Fibroblast of peridontal ligament (primary cell): ENCODE results near the gene DHDDS.

Experiments used
- DNase-seq: peaks from one replicate; pipeline ENCODE4 v3.0.0-alpha.2; 2010; ENCODE audit errors: extremely low read depth

The DHDDS gene

DNA sequence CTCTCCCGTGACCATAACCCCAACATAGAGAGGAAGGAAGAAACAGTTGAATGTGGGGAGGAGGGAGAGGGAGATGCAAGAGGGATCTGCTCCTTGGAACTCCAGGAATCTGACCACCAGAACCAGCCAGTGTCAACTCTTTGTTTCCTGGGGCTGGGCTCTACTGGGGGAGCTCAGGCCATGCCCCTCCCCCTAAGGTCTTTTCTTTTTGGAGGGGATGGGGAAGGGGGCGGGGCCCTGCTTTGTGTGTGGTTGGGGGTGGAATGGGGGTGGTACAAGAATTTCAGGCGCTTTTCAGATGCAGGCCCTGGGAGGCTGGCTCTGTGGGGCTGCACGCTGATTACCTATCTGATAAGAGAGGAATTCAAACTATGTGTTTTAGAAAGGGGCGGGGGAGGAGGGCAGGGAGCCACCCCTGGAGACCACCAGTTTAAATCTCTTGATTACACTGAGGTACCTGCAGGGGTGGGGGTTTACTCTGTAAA lies 13.2 kb upstream of the DHDDS start:
- DNase-seq, result no peak

- DNase-seq, result no peak
Measured at GRCh38 chr1:26419494-26419893, 12.6 kb upstream of the DHDDS start.

GRCh38 chr1:26429721-26430120 lies 2.4 kb upstream of the DHDDS start:
- no peak for DNase-seq

DNA sequence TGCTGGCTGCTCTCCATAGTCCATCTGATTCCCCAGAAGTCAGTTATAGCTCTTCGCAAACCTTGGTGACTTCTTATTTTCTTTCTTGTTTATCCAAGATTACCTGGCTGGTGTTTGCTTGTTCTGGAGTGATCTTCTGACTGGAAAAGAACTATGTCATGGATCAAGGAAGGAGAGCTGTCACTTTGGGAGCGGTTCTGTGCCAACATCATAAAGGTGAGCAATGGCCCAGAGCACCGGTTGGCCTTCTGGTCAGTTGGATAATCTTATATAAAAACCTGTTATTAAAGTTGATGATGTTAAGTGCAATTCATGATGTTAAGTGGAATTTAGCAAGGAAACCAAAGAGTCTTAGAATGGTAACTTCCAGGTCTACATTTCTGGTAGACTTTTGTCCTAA lies 672 bp downstream of the DHDDS start:
- DNase-seq, result no peak

GRCh38 chr1:26434161-26434752 lies 2.1 kb downstream of the DHDDS start:
- DNase-seq, result no peak

- DNase-seq, result no peak
Measured at GRCh38 chr1:26438041-26438440, 5.9 kb downstream of the DHDDS start.

DNA sequence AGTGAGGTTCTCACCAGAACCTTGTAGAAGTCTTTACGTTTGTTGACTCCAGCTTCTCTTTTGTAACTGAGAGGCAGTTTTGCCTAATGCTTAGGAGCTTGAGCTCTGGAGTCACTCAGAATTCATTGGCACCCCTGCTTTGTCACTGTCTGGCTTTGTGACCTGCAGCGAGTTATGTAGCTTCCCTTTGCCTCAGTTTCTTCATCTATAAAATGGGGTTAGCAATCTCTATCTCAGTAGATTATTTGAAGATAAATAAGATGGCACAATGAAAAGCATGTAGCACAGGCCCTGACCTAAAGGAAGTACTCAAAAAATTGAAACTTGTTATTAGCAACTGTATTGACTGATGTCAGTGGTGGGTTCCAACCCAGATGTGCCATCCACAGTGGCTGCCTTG lies 8.1 kb downstream of the DHDDS start:
- no peak for DNase-seq

DNA sequence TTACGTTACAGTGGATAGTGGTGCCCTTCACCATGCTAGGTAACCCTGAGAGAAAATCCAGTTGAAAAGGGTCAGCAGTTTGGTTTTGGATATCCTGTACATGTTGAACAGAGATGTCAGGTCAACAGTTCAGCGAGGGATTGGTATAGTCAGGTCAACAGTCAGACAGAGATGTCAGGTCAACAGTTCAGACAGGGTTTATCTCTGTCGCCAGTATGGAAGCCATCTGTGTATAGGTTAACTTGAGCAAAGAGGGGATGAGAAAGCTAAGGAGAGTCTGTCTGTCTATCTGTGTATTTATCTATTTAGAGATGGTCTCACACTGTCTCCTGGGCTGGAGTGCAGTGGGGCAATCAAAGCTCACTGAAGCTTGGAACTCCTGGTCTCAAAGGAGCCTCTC lies 17.7 kb downstream of the DHDDS start:
- DNase-seq, result no peak

DNA sequence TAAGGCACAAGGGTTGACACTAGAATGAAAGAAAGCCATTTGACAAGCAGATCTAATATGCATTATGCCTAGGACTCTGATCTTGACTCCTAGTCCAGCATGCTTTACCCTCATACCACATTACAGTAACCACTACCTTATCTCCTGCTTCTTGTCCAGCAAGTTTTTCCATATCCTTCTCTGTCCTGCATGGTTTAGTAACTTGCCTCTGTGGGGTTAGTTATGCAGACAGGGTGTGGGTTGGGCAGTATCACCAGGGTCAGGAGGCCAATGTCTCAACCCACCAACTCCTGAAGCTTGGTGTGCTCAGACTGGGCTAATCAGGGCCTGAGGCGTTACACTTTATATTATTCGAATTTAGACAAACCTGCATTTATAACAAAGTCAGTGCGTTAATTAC lies 18.8 kb downstream of the DHDDS start:
- DNase-seq, result no peak

DNA sequence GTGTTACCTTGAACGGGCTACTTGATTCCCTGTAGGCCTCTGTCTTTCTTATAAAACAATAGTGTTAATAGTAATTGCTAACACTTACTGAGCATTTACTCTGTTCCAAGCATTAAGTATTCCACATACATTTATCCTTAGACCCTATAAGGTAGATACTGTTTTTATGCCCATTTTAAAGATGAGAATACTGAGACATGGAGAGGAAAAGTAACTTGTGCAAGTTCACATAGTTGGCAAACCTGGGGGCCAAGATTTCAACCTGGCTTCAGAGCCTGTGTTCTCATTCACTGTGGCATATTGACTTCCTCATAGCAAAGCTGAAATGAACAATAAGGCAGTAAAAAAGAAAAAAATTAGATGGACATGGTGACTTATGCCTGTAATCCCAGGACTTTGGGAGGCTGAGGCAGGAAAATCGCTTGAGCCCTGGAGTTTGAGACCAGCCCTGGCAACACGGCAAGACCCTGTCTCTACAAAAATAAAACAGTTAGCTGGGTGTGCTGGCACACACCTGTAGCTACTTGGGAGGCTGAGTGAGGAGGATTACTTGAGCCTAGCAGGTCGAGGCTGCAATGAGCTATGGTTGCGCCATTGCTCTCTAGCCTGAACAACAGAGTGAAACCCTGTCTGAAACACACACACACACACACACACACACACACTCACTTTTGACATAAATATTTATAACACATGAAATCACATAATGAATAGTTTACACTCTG lies 20.5 kb downstream of the DHDDS start:
- DNase-seq, result no peak

DNA sequence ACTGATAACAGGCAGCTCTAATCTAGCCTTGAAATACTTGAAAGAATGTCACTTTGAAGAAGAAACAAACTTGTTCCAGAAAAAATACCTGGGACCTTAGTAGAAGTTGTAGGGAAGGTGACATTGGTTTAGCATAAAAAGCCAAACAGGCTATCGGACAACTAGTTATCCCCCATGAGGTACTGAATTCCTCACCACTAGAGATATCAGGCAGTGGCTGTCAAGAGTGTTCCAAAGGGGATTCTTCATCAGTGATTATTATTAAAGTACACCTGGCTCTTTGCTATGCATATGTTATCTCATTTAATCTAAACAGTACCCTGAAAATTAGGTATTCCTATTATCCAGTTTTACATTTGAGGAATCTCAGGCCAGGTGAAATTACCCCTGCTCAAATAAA lies 27.0 kb downstream of the DHDDS start:
- no peak for DNase-seq

DNA sequence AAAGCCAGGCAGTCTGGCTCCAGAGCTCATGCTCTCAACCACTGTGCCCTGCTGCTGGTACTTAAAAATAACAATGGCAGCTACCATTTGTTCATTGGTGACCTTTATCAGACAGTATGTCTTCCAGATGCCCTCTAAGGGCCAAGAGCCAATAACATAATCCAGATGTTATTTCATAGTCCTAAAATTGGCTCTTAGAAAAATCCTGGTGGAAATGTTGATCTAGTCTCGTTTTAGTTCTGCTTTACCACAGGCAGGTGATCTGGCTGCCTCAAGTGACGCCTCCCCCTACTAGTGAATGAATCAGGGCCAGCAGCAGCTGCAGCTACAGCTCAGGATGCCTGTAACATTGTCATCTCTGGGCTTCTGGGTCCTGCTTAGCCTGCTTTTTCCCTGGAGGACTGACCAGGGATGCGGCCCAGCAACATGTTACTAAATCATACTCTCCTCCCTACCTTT lies 27.5 kb downstream of the DHDDS start:
- DNase-seq, result no peak

- no peak for DNase-seq
Measured at GRCh38 chr1:26468911-26469310, 36.8 kb downstream of the DHDDS start.

DNA sequence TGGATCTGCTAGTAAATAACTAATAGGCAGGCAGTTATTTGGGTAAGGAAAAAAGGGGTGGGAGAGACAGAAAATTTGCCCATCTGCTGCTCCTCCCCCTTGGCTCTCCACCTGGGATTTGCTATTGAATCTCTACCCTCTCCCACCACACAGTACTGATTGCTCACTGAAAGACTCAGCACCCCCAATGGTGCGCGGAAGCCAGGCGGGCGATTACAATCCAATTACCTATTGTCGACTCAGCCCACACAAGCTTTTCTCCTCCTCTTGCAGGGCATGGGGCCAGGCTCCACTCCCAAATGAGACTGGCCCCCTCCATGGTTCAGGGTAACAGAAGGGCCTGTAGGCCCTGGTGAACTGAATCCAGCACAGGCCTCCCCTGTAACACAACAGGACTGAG lies 37.4 kb downstream of the DHDDS start:
- no peak for DNase-seq

DNA sequence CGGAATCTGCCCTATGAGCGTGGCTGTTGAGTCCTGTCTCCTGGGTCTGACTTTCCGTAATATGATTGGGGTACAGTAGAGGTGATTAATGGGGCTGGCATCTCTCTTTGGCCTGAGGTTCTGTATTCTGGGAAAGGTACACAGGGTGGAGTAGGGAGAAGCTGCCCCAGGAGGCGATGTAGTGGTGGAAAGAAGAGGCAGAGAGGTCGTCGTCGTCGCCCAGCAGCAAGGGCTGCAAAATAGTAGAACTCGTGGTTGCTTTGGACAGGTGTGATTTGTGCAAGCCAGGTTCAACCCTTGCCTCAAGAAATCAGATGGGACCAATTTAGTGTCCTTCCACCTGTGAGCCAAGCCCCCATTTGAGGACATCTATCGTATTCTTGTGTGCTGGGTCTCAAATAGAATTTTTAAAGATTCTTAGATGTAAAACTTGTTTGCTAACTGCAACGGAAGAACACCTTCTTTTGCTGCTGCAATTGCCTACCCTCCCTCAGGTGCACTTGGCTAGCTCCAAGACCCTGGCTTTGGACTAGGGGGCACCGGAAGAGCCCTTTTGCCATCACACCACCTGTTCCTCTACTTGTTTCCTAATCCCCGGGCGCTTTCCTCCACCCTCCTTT lies 38.9 kb downstream of the DHDDS start:
- DNase-seq, result no peak

DNA sequence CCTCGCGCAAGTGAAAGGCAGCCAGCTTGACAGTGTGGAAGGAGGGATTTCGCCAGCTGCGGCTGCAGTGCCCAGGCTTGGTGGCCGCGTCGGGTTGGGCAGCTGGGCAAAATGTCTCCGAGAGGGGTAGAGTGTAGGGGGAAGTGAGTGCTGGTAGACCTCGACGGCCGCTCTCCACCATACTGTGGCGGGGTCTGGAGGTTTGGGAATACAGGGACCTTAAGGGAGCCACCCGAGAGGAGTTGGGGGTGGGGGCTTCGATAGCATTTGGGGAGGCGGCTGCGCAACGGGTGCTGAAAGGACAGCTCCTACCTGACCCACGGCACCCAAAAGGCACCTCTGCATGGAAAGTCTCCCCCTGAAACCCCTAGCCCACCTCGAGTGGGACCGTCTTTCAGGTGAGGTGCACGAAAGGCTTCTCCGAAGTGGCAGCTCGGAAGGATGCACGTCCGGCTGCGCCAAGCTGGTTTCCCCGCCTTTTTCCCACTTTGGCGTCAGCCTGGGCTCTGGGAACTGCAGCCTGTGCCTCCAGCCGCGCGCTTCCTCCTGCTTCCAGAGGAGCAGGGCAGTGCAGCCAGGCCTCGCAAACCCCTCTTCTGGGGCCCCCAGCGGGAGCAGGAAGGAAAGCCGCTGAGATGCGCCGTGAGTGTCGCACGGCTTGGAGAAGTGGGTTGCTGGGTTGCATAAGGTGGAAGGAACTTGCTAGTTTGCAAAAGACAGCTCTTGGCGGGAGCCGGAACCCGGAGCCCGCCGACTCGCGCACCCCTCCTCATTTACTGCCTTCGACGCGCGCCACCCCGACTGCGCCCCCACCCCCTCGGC lies 39.6 kb downstream of the DHDDS start:
- peak; percentile 64 for DNase-seq

DNA sequence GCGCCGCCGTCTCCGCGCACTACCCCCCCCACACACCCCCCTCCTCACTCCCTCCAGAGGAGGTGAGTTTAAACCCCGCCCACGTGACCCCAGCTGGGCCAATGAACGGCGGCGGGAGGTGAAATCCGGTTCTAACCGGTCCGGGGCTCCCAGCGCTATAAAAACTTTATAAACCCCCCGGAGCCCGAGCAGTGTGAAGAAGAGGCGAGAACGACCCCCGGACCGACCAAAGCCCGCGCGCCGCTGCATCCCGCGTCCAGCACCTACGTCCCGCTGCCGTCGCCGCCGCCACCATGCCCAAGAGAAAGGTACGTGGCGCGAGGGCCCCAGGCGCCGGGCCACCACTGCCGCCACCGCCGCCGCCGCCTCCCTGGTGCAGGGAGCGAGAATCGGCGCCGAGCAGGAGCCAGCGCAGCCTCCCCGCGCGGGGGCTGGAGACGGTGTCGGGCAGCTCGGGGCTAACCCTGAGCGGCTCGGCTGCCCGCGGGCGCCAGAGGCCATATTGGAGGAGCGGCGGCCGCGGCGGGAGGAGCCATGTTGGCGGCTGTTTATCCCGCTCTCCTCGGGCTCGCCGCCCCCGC lies 40.3 kb downstream of the DHDDS start, which contains the start of gene HMGN2:
HMGN2 (plus strand) TSS at position 121 of the 581 bp plus-strand sequence; CDS start at position 294, 173 bp downstream.
- peak; percentile 81 for DNase-seq

GRCh38 chr1:26472901-26473845 lies 41.1 kb downstream of the DHDDS start:
- peak; percentile 90 for DNase-seq

GRCh38 chr1:26474818-26475217 lies 42.7 kb downstream of the DHDDS start:
- no peak for DNase-seq

GRCh38 chr1:26475989-26476388 lies 43.9 kb downstream of the DHDDS start:
- DNase-seq, result no peak

- no peak for DNase-seq
Measured at GRCh38 chr1:26476958-26477357, 44.8 kb downstream of the DHDDS start.
